H9 (cell line): Measurements from ENCODE around the gene P4HA1. TPM values are rescaled to one million over a fixed set of nuclear protein-coding genes. Genes with fewer than 3 reads are reported as not detected.

Experiments
- DNase-seq: peaks from one replicate; pipeline ENCODE4 v3.0.0-alpha.2; 2017
- H2AFZ ChIP-seq: one replicate; pipeline ENCODE4 v1.6.1; 2013; ENCODE audit warnings: mild to moderate bottlenecking, low read length, control low read depth, moderate library complexity
- H2AK5ac ChIP-seq: 2 replicates; pipeline ENCODE4 v1.6.1; 2013; ENCODE audit warnings: low read length, control low read depth, mixed read lengths; ENCODE audit not compliant: insufficient read length
- H2BK120ac ChIP-seq: one replicate; pipeline ENCODE4 v1.6.1; 2013; ENCODE audit warnings: low read depth, mild to moderate bottlenecking, low read length, control low read depth, inconsistent platforms; ENCODE audit not compliant: poor library complexity, severe bottlenecking
- H2BK12ac ChIP-seq: 2 replicates; pipeline ENCODE4 v1.6.1; 2013; ENCODE audit warnings: low read length, control low read depth, mixed read lengths, low read depth; ENCODE audit not compliant: insufficient read length
- H2BK15ac ChIP-seq: 2 replicates; pipeline ENCODE4 v1.6.1; 2013; ENCODE audit warnings: low read depth, low read length, control low read depth
- H2BK20ac ChIP-seq: one replicate; pipeline ENCODE4 v1.6.1; 2013; ENCODE audit warnings: low read depth, mild to moderate bottlenecking, low read length, control low read depth, inconsistent platforms; ENCODE audit not compliant: poor library complexity, severe bottlenecking
- H2BK5ac ChIP-seq: 2 replicates; pipeline ENCODE4 v1.6.1; 2013; ENCODE audit warnings: low read length, control low read depth, mixed read lengths; ENCODE audit not compliant: insufficient read length
- H3K14ac ChIP-seq: 2 replicates; pipeline ENCODE4 v1.6.1; 2013; ENCODE audit warnings: low read length, control low read depth; ENCODE audit not compliant: insufficient read depth
- H3K18ac ChIP-seq: 2 replicates; pipeline ENCODE4 v1.6.1; 2013; ENCODE audit warnings: low read depth, mild to moderate bottlenecking, mixed read lengths, low read length, control low read depth; ENCODE audit not compliant: insufficient read length
- H3K23ac ChIP-seq: 2 replicates; pipeline ENCODE4 v1.6.1; 2013; ENCODE audit warnings: low read length, control low read depth, mixed read lengths, low read depth; ENCODE audit not compliant: insufficient read length
- H3K23me2 ChIP-seq: 2 replicates; pipeline ENCODE4 v1.6.1; 2013; ENCODE audit warnings: low read depth, mild to moderate bottlenecking, mixed read lengths, low read length, control low read depth; ENCODE audit not compliant: insufficient read length, poor library complexity, severe bottlenecking
- H3K27ac ChIP-seq: 2 replicates; pipeline ENCODE4 v1.5.1; 2013; ENCODE audit warnings: low read length, control low read depth, mixed read lengths, low read depth; ENCODE audit not compliant: insufficient read length
- H3K27me3 ChIP-seq: 2 replicates; pipeline ENCODE4 v1.6.1; 2013; ENCODE audit warnings: low read length, control low read depth, inconsistent platforms; ENCODE audit not compliant: insufficient read depth
- H3K4ac ChIP-seq: 2 replicates; pipeline ENCODE4 v1.6.1; 2013; ENCODE audit warnings: low read depth, mild to moderate bottlenecking, control low read depth, inconsistent platforms, low read length, moderate library complexity
- H3K4me1 ChIP-seq: 2 replicates; pipeline ENCODE4 v1.6.1; 2013; ENCODE audit warnings: low read length, control low read depth, inconsistent platforms; ENCODE audit not compliant: insufficient read depth
- H3K4me2 ChIP-seq: 2 replicates; pipeline ENCODE4 v1.6.1; 2013; ENCODE audit warnings: low read length, control low read depth, mixed read lengths; ENCODE audit not compliant: insufficient read length, insufficient read depth
- H3K56ac ChIP-seq: 2 replicates; pipeline ENCODE4 v1.6.1; 2013; ENCODE audit warnings: low read depth, mild to moderate bottlenecking, mixed read lengths, low read length, control low read depth; ENCODE audit not compliant: insufficient read length
- H3K79me1 ChIP-seq: 2 replicates; pipeline ENCODE4 v1.6.1; 2013; ENCODE audit warnings: low read depth, mild to moderate bottlenecking, moderate library complexity, low read length, control low read depth, inconsistent platforms; ENCODE audit not compliant: insufficient read depth, poor library complexity, severe bottlenecking
- H3K79me2 ChIP-seq: 2 replicates; pipeline ENCODE4 v1.6.1; 2013; ENCODE audit warnings: low read length, control low read depth, inconsistent platforms; ENCODE audit not compliant: insufficient read depth
- H3K9ac ChIP-seq: 2 replicates; pipeline ENCODE4 v1.6.1; 2013; ENCODE audit warnings: low read length, control low read depth, mixed read lengths; ENCODE audit not compliant: insufficient read length; ENCODE audit errors: extremely low read depth
- H3K9me3 ChIP-seq: one replicate; pipeline ENCODE4 v1.6.1; 2013; ENCODE audit warnings: low read depth, low read length, inconsistent platforms; ENCODE audit not compliant: control insufficient read depth
- H3T11ph ChIP-seq: one replicate; pipeline ENCODE4 v1.6.1; 2013; ENCODE audit warnings: mild to moderate bottlenecking, low read length, control low read depth, inconsistent platforms
- H4K20me1 ChIP-seq: one replicate; pipeline ENCODE4 v1.6.1; 2013; ENCODE audit not compliant: control insufficient read depth, insufficient read length, insufficient read depth
- H4K5ac ChIP-seq: 2 replicates; pipeline ENCODE4 v1.6.1; 2013; ENCODE audit warnings: low read depth, mild to moderate bottlenecking, mixed read lengths, low read length, control low read depth; ENCODE audit not compliant: insufficient read length
- H4K8ac ChIP-seq: replicated peaks from 2 replicates; pipeline ENCODE4 v1.6.1; 2013; ENCODE audit warnings: low read length, control low read depth, mixed read lengths, low read depth; ENCODE audit not compliant: insufficient read length
- H4K91ac ChIP-seq: 2 replicates; pipeline ENCODE4 v1.6.1; 2013; ENCODE audit warnings: low read depth, mild to moderate bottlenecking, moderate library complexity, mixed read lengths, low read length, control low read depth; ENCODE audit not compliant: insufficient read length
- H3K27ac Mint-ChIP-seq, 3 experiments: 2 replicates in 2 of 3; 3 replicates in 1 of 3; pipeline ENCODE4 v1.8.0; 2020 to 2021; ENCODE audit warnings: mixed read lengths in 3 of 3, mild to moderate bottlenecking in 1 of 3, moderate library complexity in 1 of 3
- H3K27me3 Mint-ChIP-seq: 2 replicates; pipeline ENCODE4 v1.8.0; 2021; ENCODE audit warnings: low read depth, mild to moderate bottlenecking, moderate library complexity, mixed read lengths
- H3K36me3 Mint-ChIP-seq, 3 experiments: 2 replicates in 2 of 3; 3 replicates in 1 of 3; pipeline ENCODE4 v1.8.0; 2020 to 2021; ENCODE audit warnings: low read depth in 3 of 3, mixed read lengths in 3 of 3; ENCODE audit not compliant: insufficient read depth in 1 of 3
- H3K4me1 Mint-ChIP-seq, 2 experiments: 2 replicates each; pipeline ENCODE4 v1.8.0; 2020; ENCODE audit warnings: mixed read lengths in 2 of 2
- H3K4me3 Mint-ChIP-seq, 2 experiments: 2 replicates in 1 of 2; 3 replicates in 1 of 2; pipeline ENCODE4 v1.8.0; 2020 to 2021; ENCODE audit warnings: mild to moderate bottlenecking in 2 of 2, mixed read lengths in 2 of 2, moderate library complexity in 1 of 2
- H3K9me3 Mint-ChIP-seq, 2 experiments: 2 replicates in 1 of 2; 3 replicates in 1 of 2; pipeline ENCODE4 v1.8.0; 2020; ENCODE audit warnings: mild to moderate bottlenecking in 2 of 2, mixed read lengths in 2 of 2, moderate library complexity in 1 of 2
- WGBS: extraction: QIAGEN DNeasy Blood & Tissue Kit; methylation state at CpG from one replicate; pipeline ENCODE4 v1.1.7; 2013; ENCODE audit warnings: missing lambda C conversion rate, low lambda C conversion rate, mixed read lengths; ENCODE audit not compliant: insufficient read length; ENCODE audit errors: extremely low coverage; 5-methylcytosine and 5-hydroxymethylcytosine counted together
- total RNA-seq: library from RNA; stranded (reverse); gene quantifications from 2 replicates; pipeline ENCODE4 v1.2.1, GENCODE V29; 2021
- TF ChIP-seq, protein P1 (sequence below): fragments of 200-600 bp; sonication (generic); conservative IDR thresholded peaks from 3 replicates; pipeline ENCODE4 v1.8.0; 2021; ENCODE audit warnings: antibody characterized with exemption, mild to moderate bottlenecking

P4HA1 gene
- total RNA-seq, 1 experiment from 2014 or later: 48.6 TPM

DNA sequence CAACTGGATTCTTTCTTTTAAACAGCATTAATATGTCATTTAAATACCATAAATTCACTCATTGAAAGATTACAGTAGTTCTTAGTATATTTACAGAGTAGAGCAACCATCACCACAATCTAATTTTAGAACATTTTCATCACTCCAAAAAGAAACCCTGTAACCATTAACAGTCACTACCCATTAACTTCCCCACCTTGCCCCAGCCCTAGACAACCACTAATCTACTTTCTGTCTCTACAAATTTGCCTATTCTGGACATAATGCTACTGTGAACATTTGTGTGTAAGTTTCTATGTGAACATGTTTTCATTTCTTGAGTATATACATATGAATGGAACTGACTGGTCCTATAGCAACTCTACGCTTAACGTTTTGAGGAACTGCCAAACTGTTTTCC, 42.4 kb downstream of the P4HA1 start:
- no CpG with 5 or more reads among the region's 2 CpGs for WGBS
- H3K27me3 ChIP-seq: no peaks in the 10 kb centered on the region
- no peak for DNase-seq
- no peaks in the 10 kb centered on the region for H3K4me1 ChIP-seq
- no peak overlapping the region for H2BK15ac ChIP-seq
- TF ChIP-seq, protein P1, sequence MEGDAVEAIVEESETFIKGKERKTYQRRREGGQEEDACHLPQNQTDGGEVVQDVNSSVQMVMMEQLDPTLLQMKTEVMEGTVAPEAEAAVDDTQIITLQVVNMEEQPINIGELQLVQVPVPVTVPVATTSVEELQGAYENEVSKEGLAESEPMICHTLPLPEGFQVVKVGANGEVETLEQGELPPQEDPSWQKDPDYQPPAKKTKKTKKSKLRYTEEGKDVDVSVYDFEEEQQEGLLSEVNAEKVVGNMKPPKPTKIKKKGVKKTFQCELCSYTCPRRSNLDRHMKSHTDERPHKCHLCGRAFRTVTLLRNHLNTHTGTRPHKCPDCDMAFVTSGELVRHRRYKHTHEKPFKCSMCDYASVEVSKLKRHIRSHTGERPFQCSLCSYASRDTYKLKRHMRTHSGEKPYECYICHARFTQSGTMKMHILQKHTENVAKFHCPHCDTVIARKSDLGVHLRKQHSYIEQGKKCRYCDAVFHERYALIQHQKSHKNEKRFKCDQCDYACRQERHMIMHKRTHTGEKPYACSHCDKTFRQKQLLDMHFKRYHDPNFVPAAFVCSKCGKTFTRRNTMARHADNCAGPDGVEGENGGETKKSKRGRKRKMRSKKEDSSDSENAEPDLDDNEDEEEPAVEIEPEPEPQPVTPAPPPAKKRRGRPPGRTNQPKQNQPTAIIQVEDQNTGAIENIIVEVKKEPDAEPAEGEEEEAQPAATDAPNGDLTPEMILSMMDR: no peak
- H3K9ac ChIP-seq: no peak overlapping the region
- H3K56ac ChIP-seq: no peak overlapping the region
- no peak overlapping the region for H3K4ac ChIP-seq
- no peak overlapping the region for H3K27ac ChIP-seq
- H3K14ac ChIP-seq: no peak overlapping the region
- H3K27ac Mint-ChIP-seq: no peak overlapping the region
- no peaks in the 10 kb centered on the region for H3K9me3 ChIP-seq
- H3K27me3 Mint-ChIP-seq: no peaks in the 10 kb centered on the region
- H2AFZ ChIP-seq: no peak overlapping the region
- H3K4me3 Mint-ChIP-seq: no peak overlapping the region
- H2BK20ac ChIP-seq: no peak overlapping the region
- peaks cover 4 to 41% (median 26%) of the 10 kb centered on the region in 3 experiments for H3K36me3 Mint-ChIP-seq
- H4K8ac ChIP-seq: no peak overlapping the region
- no peak overlapping the region for H4K91ac ChIP-seq
- H3K23ac ChIP-seq: no peak overlapping the region
- no peak overlapping the region for H2BK120ac ChIP-seq
- no peak overlapping the region for H2BK5ac ChIP-seq
- no peak overlapping the region for H3T11ph ChIP-seq
- no peaks in the 10 kb centered on the region for H3K79me1 ChIP-seq
- H3K9me3 Mint-ChIP-seq: no peaks in the 10 kb centered on the region; a peak in 1 of 5 replicates
- no peaks in the 10 kb centered on the region for H3K23me2 ChIP-seq
- no peaks in the 10 kb centered on the region for H4K20me1 ChIP-seq
- H3K18ac ChIP-seq: no peak overlapping the region
- H2AK5ac ChIP-seq: no peak overlapping the region
- H3K4me1 Mint-ChIP-seq: no peaks in the 10 kb centered on the region
- no peak overlapping the region for H2BK12ac ChIP-seq
- H3K79me2 ChIP-seq: no peaks in the 10 kb centered on the region
- no peak overlapping the region for H4K5ac ChIP-seq
- H3K4me2 ChIP-seq: no peak overlapping the region
